ENCODE results near the gene TRMT1.
A peak's percentile ranks its signal among the peaks of the same experiment; 100 is the strongest.
"Not testable (repeated sequence)": the region's sequence is repeated elsewhere in the genome, so short reads cannot be mapped to it uniquely, and the experiment has no call there.

The TRMT1 gene

DNA sequence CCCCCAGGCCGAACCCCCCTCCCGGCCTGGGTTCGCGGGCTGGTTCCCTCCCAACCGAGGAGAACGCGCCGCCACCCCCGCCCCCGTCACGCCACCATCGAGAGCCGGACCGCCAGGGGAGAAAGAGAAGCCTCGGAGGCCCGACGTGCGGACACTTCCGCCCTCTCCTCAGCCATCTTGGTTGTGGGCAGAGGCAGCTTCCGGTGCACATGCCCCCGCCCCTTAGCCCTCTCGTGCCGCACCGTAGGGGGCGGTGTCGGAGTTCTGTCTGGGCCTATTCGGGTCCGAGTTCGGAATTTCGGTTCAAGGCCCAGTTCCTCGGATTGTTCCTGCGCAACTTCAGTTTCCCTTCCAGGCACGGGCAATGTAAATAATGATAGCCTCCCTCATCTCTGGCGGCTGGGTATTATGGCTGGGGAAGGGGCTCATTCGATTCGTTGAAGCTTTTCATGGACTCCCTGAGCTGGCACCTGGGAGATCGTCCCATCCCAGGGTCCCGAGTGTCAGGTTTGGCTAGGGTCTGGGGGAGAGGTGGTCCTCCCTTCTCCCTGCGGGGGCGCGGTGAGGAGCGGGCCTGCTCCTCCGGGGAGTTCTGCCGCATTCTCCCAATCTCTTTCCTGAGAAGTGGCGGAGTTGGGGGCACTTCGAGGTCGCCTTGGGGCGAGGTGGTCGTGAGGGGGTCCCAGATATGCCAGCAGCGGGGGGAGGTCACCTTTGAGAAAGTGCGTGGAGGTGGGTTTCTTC, 33.8 kb upstream of the TRMT1 start, which contains the start of the genes IER2 and STX10:
Gene IER2, plus strand, starts transcription at position 225 of the 744 bp plus-strand sequence. CDS start 2,776 bp downstream, outside the sequence.
Gene STX10, minus strand, starts transcription at position 189 of the 744 bp plus-strand sequence. CDS start 202 bp downstream, outside the sequence.
- DNase-seq: peak; percentile 96

DNA sequence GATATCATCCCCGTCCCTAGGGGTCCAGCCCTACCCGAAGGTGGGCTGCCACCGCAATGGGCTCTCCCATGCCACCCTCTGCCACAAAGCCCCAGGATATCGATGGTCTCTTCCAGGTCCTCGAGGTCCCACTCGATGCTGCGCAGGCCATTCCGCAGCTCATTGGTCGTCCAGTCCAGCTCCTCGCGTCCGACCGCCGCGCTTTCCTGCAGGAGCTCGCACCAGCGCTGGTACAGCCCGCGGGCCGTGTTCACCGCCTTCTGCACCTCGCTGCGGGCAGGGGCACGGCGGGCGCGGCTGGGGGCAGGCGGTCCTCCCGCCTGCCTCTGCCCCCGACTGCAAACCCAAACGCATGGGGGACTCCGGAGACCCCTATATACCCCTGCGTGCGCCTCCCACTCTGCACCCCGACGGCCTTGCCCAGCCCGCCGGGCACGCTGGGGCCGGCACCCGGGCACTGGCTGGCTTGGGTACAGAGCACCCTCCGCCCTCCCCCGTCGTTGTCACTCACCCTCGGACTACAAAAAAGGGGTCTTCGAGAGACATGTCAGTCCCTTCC, 33.2 kb upstream of the TRMT1 start:
- peak; percentile 45 for DNase-seq

- not testable (repeated sequence) for DNase-seq
Measured at GRCh38 chr19:13149173-13149627, 32.7 kb upstream of the TRMT1 start.

DNA sequence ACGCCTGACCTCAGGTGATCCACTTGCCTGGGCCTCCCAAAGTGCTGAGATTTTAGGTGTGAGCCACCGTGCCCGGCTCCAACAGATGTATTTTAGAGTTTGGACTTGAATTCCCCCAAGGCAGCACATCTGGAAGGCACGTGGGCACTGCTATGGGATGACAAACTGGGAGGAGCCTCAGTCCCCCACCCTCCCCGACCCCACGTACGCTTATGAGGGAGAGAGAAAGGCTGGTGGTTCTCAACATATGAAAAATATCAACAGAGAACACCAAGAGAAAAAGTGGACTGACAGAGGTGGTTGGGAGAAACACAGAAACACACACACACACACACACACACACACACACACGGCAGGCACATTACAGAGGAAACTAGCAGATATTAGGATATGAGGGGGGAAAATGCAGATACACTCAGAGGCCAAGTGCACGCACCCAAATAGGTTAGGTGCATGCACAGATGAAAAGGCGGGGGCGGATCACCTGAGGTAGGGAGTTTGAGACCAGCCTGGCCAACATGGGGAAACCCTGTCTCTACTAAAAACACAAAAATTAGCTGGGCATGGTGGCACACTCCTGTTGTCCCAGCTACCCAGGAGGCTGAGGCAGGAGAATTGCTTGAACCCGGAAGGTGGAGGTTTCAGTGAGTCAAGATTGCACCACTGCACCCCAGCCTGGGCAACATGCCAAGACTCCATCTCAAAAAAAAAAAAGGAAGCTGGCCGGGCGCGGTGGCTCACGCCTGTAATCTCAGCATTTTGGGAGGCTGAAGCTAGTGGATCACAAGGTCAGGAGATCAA, 30.4 kb upstream of the TRMT1 start:
- no peak for DNase-seq

- DNase-seq: no peak
Measured at GRCh38 chr19:13139633-13140311, 23.2 kb upstream of the TRMT1 start.

DNA sequence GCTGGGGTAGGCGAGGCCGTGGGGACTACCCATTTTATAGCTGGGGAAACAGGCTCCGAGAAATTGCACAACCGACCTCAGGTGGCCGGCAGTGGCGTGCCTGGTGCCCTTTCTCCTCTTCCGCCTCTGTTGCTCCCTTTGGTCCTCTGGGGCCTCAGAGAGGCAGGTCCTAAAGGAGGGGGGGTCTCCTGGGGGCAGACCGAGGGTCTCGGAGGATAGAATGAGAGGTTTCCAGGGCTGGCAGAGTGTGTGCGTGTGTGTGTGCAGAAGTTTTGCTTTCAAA, 22.3 kb upstream of the TRMT1 start:
- DNase-seq: no peak

DNA sequence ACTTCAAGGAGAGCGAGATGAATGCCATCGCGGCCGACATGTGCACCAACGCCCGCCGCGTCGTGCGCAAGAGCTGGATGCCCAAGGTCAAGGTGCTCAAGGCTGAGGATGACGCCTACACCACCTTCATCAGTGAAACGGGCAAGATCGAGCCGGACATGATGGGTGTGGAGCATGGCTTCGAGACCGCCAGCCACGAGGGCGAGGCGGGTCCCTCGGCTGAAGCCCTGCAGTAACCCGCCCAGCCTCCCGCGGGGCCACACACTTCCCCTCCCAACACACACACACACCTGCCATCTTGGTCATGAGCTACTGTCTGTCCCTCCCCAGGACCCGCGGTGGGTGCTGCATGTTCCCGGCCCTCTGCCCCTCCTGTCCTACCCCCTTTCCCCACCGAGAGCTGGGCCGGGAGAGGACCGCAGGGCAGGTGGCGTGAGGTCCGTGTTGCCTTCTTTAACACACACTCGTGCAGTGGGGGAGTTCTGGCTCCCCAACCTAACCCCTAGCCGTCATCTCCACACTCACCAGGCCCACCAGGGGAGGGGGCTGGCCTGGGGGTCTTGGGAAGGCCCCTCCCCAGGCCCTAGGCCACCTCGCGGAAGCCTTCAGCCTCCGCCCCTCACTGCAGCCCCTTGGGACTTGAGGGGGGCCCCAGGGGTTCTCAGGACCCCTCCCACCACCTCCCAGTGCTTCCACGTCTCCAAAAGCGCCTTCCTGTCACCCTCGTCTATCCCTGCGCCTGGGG, 21.8 kb upstream of the TRMT1 start:
- no peak for DNase-seq

DNA sequence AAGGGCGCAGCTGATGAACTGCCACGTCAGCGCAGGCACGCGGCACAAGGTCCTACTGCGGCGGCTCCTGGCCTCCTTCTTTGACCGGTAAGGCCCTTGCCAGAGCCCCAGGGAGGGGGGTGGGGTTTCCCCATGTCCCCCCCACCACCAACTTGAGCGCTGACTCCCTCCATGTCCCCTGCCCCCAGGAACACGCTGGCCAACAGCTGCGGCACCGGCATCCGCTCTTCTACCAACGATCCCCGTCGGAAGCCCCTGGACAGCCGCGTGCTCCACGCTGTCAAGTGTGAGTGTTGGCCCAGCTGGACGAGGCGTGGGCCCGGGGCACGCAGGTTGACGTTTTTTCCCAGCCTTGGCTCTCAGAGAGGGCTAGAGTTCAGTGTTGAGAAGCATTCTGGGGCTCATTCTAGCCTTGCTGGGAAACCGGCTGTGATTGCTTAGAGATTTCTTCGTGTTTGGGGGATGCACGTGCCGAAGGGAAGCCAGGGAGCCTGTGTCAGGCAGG, 20.8 kb upstream of the TRMT1 start:
- DNase-seq: no peak

DNA sequence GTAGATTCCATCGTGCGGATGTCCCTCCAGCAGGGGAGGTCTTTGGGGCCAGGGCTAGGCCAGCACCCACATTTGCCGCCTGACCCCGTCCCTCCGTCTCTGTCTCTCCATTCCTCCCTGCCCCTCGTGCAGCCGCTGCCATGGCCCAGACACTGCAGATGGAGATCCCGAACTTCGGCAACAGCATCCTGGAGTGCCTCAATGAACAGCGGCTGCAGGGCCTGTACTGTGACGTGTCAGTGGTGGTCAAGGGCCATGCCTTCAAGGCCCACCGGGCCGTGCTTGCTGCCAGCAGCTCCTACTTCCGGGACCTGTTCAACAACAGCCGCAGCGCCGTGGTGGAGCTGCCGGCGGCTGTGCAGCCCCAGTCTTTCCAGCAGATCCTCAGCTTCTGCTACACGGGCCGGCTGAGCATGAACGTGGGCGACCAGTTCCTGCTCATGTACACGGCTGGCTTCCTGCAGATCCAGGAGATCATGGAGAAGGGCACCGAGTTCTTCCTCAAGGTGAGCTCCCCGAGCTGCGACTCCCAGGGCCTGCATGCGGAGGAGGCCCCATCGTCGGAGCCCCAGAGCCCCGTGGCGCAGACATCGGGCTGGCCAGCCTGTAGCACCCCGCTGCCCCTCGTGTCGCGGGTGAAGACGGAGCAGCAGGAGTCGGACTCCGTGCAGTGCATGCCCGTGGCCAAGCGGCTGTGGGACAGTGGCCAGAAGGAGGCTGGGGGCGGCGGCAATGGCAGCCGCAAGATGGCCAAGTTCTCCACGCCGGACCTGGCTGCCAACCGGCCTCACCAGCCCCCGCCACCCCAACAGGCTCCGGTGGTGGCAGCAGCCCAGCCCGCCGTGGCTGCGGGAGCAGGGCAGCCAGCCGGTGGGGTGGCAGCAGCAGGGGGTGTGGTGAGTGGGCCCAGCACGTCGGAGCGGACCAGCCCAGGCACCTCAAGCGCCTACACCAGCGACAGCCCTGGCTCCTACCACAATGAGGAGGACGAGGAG, 18.8 kb upstream of the TRMT1 start:
- no peak for DNase-seq

DNA sequence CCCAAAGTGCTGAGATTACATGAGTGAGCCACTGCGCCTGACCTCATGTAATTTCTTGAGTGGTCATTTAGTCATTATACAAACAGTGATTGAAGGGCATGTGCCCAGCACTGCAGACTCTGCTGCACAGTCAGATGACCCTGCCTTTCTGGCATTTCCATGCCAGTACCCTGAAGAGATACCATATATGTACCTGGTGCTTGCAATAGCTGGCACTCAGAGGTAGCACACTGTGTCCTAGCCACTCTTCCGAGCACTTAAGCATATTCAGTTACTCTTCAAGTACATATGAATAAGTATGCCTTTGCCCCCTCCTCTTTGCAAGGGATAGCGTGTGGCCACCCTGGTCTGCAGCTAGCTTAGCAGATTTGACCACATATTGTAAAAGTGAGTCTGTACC, 18.1 kb upstream of the TRMT1 start:
- no peak for DNase-seq

DNA sequence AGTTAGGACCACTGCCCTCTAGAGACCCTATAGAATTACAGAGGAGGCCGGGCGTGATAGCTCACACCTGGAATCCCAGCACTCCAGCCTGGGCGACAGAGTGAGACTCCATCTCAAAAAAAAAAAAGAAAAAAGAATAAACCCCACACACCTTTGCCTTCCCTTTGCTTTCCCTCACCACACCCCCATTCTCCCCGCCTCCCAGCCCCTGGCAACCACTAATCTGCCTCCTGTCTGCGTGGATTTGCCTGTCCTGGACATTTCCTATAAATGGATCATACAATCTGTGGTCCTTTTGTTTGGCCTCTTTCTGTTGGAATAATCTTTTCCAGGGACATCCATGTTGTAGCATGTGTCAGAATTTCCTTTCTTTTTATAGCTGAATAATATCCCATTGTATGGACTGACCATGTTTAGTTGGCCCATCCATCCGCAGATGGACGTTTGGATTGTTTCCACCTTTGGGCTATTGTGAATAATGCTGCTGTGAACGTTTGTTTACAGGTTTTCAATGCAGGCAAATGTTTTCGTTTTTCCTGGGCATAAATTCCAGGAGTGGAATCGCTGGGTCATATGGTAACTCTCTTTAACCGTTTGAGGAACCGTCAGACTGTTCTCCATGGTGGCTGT, 16.8 kb upstream of the TRMT1 start:
- no peak for DNase-seq

DNA sequence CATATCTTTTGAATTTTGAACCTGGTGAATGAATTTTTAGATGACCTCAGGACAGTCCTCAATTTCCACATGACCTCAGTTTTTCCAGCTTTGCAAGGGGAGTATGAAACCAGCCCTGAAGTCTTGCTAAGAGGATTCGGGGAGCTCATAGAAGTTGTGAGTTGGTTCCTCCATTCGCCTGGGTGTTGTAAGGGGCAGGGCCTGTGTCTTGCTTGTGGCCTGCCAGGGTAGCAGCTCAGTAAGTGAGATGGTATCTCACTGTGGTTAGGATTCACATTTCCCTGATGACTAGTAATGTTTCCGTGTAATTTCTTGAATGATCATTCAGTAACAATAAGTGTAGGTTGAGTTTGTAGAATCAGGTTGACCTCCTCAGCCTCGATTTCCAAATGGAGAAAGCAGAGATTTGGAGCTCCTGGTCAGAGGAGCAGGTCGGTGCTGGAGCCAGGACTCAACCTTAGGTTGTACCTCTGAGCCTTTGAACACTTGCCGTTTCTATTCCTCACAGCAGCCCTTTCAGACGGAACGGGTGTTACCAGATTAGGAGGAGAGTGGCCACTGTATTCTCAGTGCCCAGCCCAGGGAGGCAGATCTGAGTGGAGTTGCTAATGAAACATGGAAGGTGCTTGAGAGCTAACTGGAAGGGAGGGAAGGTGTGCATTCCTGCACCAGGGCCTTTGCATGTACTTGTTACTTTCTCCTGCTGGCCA, 16.1 kb upstream of the TRMT1 start:
- DNase-seq: peak; percentile 85

DNA sequence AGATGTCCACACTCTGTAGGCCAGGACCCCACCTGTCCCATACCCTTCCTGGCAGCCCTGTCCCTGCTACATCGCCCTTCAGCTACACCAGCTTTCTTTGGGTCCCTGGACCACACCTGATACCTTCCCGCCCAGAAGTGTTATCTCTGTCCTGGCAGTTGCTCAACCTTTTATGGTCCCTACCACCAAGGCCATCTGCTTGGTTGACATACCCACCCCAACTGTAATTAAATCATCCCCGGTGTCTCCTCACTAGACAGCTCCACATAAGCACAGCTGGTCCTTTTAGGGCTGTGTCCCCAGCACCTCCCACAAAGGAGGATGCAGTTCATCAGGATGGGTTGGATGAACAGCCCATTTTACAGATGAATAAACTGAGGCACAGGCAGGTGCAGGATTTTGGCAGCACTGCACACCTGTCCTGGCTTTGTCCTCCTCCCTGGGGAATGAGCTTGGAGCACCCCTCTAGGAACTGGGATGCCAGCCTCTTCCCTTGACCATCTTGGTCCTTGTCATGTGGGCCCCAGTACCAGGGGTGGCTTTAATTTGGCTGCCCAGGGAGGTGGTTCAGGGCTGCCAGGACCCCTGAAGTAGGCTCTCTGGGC, 14.4 kb upstream of the TRMT1 start:
- DNase-seq: no peak

DNA sequence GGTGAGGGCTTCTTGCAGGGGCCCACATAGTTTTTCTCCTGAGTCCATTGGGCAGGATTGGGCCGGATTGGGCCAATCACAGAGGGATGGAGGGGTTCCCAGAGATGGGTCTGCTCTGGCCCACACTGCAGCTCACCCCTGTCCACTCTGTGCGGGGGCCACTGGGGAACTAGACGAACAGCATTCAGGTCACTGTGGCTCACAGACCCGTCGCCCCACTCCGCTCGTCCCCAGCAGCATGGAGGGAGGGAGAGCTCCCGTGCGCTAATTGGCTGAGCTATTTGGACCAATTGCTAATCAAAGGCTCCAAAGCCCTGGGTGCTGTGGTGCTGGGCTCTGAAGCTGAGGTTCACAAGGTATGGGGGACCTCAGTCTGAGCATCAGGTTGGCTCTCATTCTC, 12.8 kb upstream of the TRMT1 start:
- DNase-seq: no peak

- DNase-seq: no peak
Measured at GRCh38 chr19:13128583-13128982, 12.0 kb upstream of the TRMT1 start.

DNA sequence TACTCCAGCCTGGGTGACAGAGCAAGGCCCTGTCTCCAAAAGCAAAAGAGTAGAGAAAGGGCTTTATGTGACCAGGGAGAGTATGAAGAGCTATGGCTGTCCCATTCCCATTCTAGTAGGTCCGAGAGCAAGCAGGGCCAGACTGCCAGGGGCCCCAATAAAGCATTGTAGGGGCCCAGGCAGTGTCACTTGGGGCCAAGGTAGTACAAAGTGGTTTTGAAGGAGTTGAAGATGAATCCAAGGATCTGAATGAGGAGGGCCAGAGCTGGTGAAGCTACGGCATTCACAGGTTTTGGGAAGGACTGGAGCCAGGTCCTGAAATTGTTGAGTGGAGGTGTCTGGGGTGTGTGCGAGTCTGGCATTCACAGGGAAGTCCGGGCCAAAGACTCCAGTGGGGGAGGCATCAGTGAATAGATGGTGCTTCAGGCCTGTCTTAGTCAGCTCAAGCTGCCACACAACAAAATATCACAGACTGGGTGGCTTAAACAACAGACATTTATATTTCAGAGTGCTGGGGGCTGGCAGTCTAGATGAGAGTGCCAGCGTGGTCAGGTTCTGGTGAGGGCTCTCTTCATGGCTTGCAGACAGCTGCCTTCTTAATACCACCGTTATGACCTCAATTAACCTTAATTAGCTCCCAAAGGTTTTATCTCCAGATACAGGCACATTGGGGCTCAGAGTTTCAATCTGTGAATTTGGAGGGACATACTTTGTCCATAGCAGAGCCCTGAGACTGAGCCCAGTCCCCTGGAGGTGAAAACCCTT, 11.5 kb upstream of the TRMT1 start:
- no peak for DNase-seq

- DNase-seq: no peak
Measured at GRCh38 chr19:13127051-13127450, 10.5 kb upstream of the TRMT1 start.
